SH-SY5Y (cell line): ENCODE measurements around the gene CLIP3.

Source experiments
- GATA2 ChIP-seq: IDR thresholded peaks from 2 replicates; pipeline ENCODE4 v1.6.1; 2011; ENCODE audit warnings: mild to moderate bottlenecking, low read depth, low read length
- GATA3 ChIP-seq: IDR thresholded peaks from 2 replicates; pipeline ENCODE4 v1.6.1; 2011; ENCODE audit warnings: low read depth, mild to moderate bottlenecking, low read length, moderate library complexity

CLIP3 gene

DNA sequence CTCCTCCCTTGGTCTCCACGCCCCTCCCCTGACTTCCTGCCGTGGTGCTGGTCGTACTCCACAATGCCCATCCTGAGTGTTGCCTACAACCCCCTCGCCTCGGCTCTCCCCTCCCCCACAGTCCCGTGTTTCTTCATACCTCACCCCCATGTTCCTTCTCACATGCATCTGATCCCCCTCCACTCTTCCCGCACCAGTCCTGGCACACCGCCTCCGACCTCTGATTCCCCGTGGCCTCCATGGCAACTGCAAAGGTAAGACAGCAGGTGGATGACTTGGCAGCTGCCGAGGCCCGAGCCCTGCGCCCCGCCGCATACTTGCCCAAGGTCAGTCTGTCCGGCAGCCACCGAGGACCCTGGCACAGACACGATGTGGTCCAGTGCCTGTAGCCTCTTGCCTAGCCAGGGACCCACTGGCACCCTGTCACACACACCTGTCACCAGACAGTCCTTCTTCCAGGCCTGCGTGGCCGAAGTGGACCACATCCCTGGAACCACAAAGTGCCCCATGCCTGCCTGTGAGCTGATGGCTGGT lies 53.8 kb downstream of the CLIP3 start:
- TF ChIP-seq GATA3 (no peak), GATA2 (no peak)

DNA sequence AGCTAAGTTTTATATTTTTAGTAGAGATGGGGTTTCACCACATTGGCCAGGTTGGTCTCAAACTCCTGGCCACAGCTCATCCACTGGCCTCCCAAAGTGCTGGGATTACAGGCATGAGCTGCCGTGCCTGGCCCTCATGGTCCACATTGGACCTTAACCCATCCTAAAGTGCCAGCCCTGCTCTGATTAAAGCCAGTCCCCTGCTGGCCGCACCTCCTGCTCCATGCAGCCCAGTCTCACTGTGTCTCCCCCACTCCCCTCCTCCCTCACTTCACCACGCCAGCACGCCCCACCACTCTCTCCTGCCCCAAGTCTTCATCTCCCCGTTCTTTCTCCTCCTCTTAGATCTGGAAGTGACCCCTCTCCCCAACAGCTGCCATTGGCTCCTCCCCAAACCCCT lies 54.4 kb downstream of the CLIP3 start:
- TF ChIP-seq GATA3 (no peak), GATA2 (no peak)

DNA sequence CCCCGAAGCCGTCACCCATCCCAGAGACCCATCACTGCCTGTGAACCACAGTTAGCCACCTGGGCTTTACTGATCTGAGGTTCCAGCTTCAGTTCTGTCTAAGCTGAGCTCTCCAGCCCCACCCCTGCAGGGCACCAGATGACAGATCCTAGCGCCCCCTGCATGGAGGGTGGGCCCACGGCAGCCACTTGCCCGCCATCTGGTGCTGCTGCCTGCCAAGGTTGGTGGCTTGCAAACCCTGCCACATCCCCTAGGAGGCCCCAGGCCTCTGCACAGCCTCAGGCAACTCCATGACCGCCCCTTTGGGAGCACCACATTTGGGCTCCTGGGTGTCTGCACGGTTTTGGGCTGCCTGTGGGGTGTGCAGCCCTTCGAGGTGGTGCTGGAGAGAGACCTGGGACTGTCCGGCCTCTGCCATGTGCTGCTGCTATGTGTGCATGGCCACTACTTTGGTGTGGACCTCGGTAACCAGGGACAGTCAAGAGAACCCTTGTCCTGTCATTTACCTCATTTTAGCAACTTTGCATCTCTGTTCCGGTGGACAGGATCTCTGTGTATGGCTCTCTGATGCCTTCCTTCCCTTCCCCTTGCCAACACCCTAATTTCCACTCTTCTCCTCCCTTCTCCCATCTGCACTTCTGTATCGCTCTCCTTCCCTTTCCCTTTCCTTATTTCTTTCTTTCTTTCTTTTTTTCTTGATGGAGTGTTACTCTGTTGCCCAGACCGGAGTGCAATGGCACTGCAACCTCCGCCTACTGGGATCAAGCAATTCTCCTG lies 55.0 kb downstream of the CLIP3 start:
- no peak for TF ChIP-seq GATA3
- TF ChIP-seq GATA2 = no peak

DNA sequence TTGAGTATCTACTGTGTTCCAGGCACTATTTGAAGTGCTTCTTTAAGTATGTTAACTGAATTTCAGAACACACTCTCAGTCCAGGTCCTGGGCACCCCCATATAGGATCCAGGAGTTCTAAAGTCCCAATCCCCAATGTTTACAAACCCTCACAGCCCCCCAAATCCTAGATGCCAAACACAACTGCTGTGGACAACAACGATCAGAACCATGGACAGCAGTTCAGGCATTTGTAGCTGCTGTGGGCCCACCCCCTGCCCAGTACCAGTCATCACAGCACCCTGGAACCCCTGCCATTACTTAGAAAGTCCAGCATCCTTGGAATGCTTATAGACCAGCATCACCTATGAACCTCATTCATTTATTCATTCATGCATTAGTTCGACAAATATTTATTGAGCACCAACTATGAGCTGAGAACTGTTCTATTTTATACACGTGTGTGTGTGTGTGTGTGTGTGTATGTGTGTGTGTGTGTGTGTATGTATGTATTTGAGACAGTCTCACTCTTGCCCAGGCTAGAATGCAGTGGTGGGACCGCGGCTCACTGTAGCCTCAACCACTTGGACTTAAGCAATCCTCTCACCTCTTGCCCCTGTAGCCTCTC lies 57.0 kb downstream of the CLIP3 start:
- no peak for TF ChIP-seq GATA2
- TF ChIP-seq GATA3 = no peak

DNA sequence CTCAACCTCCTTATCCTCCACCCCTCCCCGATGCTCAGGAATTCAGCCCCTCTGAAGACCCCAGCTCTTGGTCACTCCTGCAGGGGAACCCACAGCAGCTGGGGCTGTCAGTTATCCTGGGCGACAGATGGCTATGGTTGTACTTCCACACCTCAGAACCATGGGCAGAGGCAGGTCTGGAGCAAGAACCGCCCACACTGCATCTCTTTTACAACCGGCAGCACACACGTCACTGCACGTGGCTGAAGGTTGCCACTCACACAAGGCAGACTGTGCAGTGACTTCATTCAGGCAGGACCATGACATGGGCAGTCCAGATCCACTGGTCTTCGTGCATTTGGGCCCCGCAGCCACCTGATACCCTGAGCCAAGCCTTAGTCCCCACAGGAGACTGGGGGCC lies 59.2 kb downstream of the CLIP3 start:
- TF ChIP-seq GATA3 (no peak), GATA2 (no peak)

DNA sequence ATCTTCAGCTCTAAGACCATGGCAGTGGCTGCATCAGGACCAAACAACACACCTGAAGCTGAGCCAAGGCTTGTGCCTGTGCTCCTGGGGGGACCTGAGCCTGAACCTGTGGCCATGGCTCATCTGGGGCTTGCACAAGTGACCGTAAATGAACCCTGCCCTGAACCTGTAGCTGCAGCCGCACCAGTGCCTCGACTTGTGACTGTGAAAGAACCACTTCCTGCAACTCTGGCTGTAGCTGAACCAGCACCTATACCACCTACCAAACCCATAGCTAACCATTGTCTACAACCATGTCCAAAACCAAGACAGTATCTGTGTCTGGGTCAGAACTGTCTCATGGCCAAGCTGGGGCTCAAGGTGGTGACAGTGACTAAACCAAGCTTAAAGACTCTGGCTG lies 65.9 kb downstream of the CLIP3 start:
- TF ChIP-seq GATA2 = no peak
- no peak for TF ChIP-seq GATA3
